ENCODE measurements around the gene ANGPTL4.
"Not testable (repeated sequence)": the region's sequence is repeated elsewhere in the genome, so short reads cannot be mapped to it uniquely, and the experiment has no call there.

The ANGPTL4 gene

GRCh38 chr19:8360196-8360595 is 3.8 kb upstream of the ANGPTL4 start:
- no peak for DNase-seq (ENCODE audit: low read depth in 1 of 2, low spot score in 1 of 2)

DNA sequence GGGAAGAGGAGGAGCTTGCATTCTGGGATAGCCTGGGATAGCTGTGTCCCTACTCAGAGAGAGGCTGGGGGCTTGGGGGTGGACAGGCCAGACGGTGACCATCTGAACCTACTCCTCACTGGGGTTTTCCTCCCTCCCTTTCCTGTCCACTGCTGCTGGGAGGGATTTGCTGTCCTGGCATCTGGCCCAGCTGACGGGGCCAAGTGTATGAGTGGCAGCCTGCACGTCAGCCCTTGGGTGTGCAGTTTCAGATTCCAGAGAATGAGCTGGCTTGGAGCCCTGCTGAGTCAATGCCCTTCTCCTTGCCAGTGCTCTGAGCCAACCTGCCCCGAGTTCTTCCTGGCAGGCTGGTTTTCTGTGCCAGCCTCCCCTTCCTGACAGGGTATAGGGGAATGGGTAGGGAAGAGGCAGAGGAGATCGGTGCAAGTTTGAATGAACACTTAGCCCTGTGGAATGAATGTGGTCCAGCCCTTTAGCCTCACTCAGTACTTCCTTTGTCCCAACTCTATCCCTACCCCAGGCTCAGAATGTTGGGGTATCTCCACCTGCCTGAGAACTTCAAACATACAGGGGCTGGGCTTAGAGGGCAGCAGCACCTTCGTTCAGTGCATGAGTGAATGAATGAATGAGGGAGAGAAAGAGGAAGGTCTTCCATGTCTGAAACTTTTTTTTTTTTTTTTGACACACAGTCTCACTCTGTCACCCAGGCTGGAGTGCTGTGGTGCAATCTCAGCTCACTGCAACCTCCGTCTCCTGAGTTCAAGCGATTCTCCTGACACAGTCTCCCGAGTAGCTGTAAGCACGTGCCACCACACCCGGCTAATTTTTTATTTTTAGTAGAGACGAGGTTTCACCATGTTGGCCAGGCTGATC is 1.8 kb upstream of the ANGPTL4 start:
- DNase-seq (ENCODE audit: low read depth in 1 of 2, low spot score in 1 of 2): no peak

GRCh38 chr19:8366121-8366581 is 2.2 kb downstream of the ANGPTL4 start:
- DNase-seq (ENCODE audit: low read depth in 1 of 2, low spot score in 1 of 2): no peak

- no peak for DNase-seq (ENCODE audit: low read depth in 1 of 2, low spot score in 1 of 2)
These were observed 3.0 kb downstream of the ANGPTL4 start for GRCh38 chr19:8366961-8367326.

DNA sequence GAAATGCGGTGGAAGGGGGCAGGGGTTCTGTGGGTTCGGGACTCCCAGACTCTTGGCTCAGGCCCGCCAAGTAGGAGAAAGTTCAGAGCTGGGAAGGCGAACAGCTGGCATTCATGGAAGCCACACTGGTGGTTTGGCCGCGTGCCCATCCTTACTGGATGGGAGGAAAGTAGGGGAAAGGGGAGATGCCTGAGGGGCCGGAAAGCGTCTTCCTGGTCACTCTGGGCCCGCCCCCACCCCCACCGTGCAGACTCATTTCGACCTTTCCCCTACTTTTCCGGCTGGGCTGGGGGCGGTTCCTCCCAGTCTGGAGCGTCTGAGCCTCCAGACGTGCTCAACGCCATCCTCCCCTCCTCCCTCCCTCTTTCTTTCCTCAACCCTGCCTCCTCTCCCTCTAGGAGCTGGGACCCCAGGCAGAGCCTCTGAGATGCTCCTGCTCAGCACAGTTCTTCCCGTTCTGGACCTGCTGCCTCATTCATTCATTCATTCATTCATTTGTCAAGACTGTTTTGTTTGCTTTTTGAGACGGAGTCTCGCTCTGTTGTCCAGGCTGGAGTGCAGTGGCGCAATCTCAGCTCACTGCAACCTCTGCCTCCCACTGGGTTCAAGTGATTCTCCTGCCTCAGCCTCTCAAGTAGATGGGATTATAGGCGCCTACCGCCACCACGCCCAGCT is 3.5 kb downstream of the ANGPTL4 start:
- no peak for DNase-seq (ENCODE audit: low read depth in 1 of 2, low spot score in 1 of 2)

- no peak for DNase-seq (ENCODE audit: low read depth in 1 of 2, low spot score in 1 of 2)
These were observed 6.4 kb downstream of the ANGPTL4 start for GRCh38 chr19:8370176-8371010.

- DNase-seq (ENCODE audit: low read depth in 1 of 2, low spot score in 1 of 2): no peak
These were observed 7.3 kb downstream of the ANGPTL4 start for GRCh38 chr19:8371011-8371804.

- DNase-seq (ENCODE audit: low read depth in 1 of 2, low spot score in 1 of 2): no peak
These were observed 10.2 kb downstream of the ANGPTL4 start for GRCh38 chr19:8373867-8374813.

GRCh38 chr19:8375766-8376165 is 11.8 kb downstream of the ANGPTL4 start:
- DNase-seq (ENCODE audit: low read depth in 1 of 2, low spot score in 1 of 2): not testable (repeated sequence)

GRCh38 chr19:8376373-8376974 is 12.5 kb downstream of the ANGPTL4 start:
- DNase-seq (ENCODE audit: low read depth in 1 of 2, low spot score in 1 of 2): not testable (repeated sequence)

DNA sequence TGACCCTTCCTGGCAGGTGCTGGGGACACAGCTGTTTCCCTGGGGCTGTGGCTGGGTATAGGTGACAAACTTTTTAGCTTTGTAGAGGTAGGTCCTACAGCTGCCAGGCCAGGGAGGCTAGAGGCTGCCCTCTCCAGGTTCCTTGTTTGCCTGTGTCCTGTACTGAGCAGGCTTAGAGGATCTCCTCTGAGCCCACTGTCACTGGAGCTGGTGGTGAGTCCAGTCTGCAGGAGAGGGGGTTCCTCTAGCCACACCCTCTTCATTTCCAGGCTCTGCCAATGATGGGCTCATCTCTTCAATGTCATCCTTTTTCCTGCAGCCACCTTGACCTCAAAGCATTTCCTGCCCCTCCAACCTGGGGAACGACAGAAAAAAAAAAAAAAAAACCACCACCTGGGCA is 13.6 kb downstream of the ANGPTL4 start:
- DNase-seq (ENCODE audit: low read depth in 1 of 2, low spot score in 1 of 2): no peak

DNA sequence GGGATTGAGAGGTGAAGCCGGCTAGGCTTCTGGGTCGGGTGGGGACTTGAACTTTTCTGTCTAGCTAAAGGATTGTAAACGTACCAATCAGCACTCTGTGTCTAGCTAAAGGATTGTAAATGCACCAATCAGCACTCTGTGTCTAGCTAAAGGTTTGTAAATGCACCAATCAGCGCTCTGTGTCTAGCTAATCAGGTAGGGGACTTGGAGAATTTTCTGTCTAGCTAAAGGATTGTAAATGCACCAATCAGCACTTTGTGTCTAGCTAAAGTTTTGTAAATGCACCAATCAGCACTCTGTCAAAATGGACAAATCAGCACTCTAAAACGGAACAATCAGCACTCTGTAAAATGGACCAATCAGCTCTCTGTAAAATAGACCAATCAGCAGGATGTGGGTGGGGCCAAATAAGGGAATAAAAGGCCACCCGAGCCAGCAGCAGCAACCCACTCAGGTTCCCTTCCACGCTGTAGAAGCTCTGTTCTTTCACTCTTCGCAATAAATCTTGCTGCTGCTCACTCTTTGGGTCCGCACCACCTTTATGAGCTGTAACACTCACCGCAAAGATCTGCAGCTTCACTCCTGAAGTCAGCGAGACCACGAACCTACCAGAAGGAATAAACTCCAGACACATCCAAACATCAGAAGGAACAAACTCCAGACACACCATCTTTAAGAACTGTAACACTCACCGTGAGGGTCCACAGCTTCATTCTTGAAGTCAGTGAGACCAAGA is 15.4 kb downstream of the ANGPTL4 start:
- not testable (repeated sequence) for DNase-seq (ENCODE audit: low read depth in 1 of 2, low spot score in 1 of 2)

DNA sequence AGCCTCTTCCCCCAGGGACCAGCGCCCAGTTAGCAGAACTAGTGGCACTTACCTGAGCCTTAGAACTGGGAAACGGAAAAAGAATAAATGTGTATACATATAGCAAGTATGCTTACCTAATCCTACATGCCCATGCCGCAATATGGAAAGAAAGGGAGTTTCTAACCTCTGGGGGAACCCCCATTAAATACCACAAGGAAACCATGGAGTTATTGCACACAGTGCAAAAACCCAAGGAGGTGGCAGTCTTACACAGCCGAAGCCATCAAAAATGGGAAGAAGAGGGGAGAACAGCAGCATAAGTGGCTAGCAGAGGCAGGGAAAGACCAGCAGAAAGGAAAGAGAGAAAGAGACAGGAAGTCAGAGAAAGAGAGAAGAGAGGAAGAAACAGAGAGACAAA is 20.6 kb downstream of the ANGPTL4 start:
- DNase-seq (ENCODE audit: low read depth in 1 of 2, low spot score in 1 of 2): not testable (repeated sequence)

DNA sequence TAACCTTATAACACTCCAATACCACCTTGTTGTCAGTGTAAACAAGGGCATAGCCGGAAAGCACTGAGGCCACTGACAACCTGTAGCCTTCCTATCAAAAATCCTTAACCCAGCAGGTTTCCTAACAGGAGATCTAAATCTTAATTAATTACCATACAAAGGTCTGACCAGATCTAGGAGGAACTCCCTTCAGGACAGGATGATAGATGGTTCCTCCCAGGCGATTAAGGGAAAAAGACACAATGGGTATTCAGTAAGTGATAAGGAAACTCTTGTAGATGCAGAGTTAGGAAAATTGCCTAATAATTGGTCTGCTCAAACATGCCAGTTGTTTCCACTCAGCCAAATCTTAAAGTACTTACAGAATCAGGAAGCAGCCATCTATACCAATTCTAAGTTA is 21.1 kb downstream of the ANGPTL4 start:
- DNase-seq (ENCODE audit: low read depth in 1 of 2, low spot score in 1 of 2): not testable (repeated sequence)

- not testable (repeated sequence) for DNase-seq (ENCODE audit: low read depth in 1 of 2, low spot score in 1 of 2)
These were observed 21.6 kb downstream of the ANGPTL4 start for GRCh38 chr19:8385566-8385965.

DNA sequence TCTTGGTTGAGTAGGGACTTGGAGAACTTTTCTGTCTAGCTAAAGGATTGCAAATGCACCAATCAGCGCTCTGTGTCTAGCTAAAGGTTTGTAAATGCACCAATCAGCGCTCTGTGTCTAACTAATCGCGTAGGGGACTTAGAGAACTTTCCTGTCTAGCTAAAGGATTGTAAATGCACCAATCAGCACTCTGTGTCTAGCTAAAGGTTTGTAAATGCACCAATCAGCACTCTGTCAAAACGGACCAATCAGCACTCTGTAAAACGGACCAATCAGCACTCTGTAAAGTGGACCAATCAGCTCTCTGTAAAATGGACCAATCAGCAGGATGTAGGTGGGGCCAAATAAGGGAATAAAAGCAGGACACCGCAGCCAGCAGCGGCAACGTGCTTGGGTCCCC is 22.5 kb downstream of the ANGPTL4 start:
- DNase-seq (ENCODE audit: low read depth in 1 of 2, low spot score in 1 of 2): not testable (repeated sequence)

- no peak for DNase-seq (ENCODE audit: low read depth in 1 of 2, low spot score in 1 of 2)
These were observed 23.0 kb downstream of the ANGPTL4 start for GRCh38 chr19:8386990-8387389.
